Stimulated activated CD4-positive, alpha-beta T cell treated with anti-CD3 and anti-CD28 coated beads, Interleukin-4, amount 100 ng/mL, for 48 hours (primary cell): ENCODE measurements around the gene SLFN14.
"Not testable (repeated sequence)": the region's sequence is repeated elsewhere in the genome, so short reads cannot be mapped to it uniquely, and the experiment has no call there.

Experiments
- DNase-seq, 2 donors: peaks; one replicate each; pipeline ENCODE4 v3.0.0-alpha.2; 2020; ENCODE audit warnings: low read depth in 2 of 2

The SLFN14 gene

GRCh38 chr17:35559495-35560210 lies 966 bp downstream of the SLFN14 start:
- DNase-seq: no peak

- DNase-seq: no peak
These were observed 3.3 kb downstream of the SLFN14 start for GRCh38 chr17:35557353-35557752.

- no peak for DNase-seq
These were observed 4.9 kb downstream of the SLFN14 start for GRCh38 chr17:35555691-35556090.

- no peak for DNase-seq
These were observed 6.0 kb downstream of the SLFN14 start for GRCh38 chr17:35554668-35555067.

- DNase-seq: no peak
These were observed 7.3 kb downstream of the SLFN14 start for GRCh38 chr17:35553310-35553709.

GRCh38 chr17:35548978-35549377 lies 11.6 kb downstream of the SLFN14 start:
- no peak for DNase-seq

GRCh38 chr17:35548208-35548810 lies 12.3 kb downstream of the SLFN14 start:
- DNase-seq: no peak

- no peak for DNase-seq
These were observed 14.1 kb downstream of the SLFN14 start for GRCh38 chr17:35546487-35546886.

GRCh38 chr17:35545150-35545549 lies 15.5 kb downstream of the SLFN14 start:
- no peak for DNase-seq

GRCh38 chr17:35543856-35544255 lies 16.8 kb downstream of the SLFN14 start:
- no peak for DNase-seq

GRCh38 chr17:35542990-35543389 lies 17.6 kb downstream of the SLFN14 start:
- no peak for DNase-seq

GRCh38 chr17:35541434-35541833 lies 19.2 kb downstream of the SLFN14 start:
- no peak for DNase-seq

GRCh38 chr17:35540589-35541404 lies 19.8 kb downstream of the SLFN14 start:
- peak in 1 of 2 donors; percentile 29 for DNase-seq

- no peak for DNase-seq
These were observed 21.0 kb downstream of the SLFN14 start for GRCh38 chr17:35539659-35540026.

- DNase-seq: no peak
These were observed 22.9 kb downstream of the SLFN14 start, which contains the start of gene SLFN12L for GRCh38 chr17:35537601-35538141. Gene SLFN12L, minus strand, starts transcription at chr17:35537678. Its CDS starts 15,314 bp downstream, at chr17:35522364.

GRCh38 chr17:35536664-35537171 lies 23.9 kb downstream of the SLFN14 start:
- no peak for DNase-seq

- not testable (repeated sequence) for DNase-seq
These were observed 25.2 kb downstream of the SLFN14 start for GRCh38 chr17:35535406-35535805.

- DNase-seq: no peak
These were observed 26.0 kb downstream of the SLFN14 start for GRCh38 chr17:35534576-35535093.

GRCh38 chr17:35531160-35531559 lies 29.5 kb downstream of the SLFN14 start:
- DNase-seq: no peak

- DNase-seq: no peak
These were observed 30.8 kb downstream of the SLFN14 start for GRCh38 chr17:35529866-35530265.

- DNase-seq: not testable (repeated sequence)
These were observed 31.3 kb downstream of the SLFN14 start for GRCh38 chr17:35529326-35529725.

GRCh38 chr17:35523296-35523695 lies 37.3 kb downstream of the SLFN14 start:
- no peak for DNase-seq
